ENCODE measurements around the gene CRYM.
A peak's percentile ranks its signal among the peaks of the same experiment; 100 is the strongest.
"Not testable (repeated sequence)": the region's sequence is repeated elsewhere in the genome, so short reads cannot be mapped to it uniquely, and the experiment has no call there.

The CRYM gene

GRCh38 chr16:21301168-21301894 is 23.2 kb upstream of the CRYM start:
- peaks cover 53% of the 10 kb centered on the region for H3K27me3 ChIP-seq
- H3K4me1 ChIP-seq (ENCODE audit: control insufficient read depth in 1 of 2, insufficient read depth in 1 of 2, low read depth in 1 of 2, low read length in 1 of 2) = peaks cover 16 to 21% of the 10 kb centered on the region in 2 experiments
- no peaks in the 10 kb centered on the region for H3K9me3 ChIP-seq
- no peak for TF ChIP-seq CTCF (IDR thresholded peaks at IDR 0.05)
- no peaks in the 10 kb centered on the region for H3K36me3 ChIP-seq
- peak overlapping the region; percentile 37 to 51 for H3K4me3 ChIP-seq (ENCODE audit: low read depth in 1 of 2, low read length in 1 of 2)
- H3K27ac ChIP-seq = no peak overlapping the region

- Histone ChIP-seq H3K27ac (no peak overlapping the region), H3K4me1 (ENCODE audit: control insufficient read depth in 1 of 2, insufficient read depth in 1 of 2, low read depth in 1 of 2, low read length in 1 of 2) (peaks cover 16 to 21% of the 10 kb centered on the region in 2 experiments), H3K36me3 (no peaks in the 10 kb centered on the region), H3K4me3 (ENCODE audit: low read depth in 1 of 2, low read length in 1 of 2) (peak overlapping the region; percentile 37 to 51), H3K9me3 (no peaks in the 10 kb centered on the region), H3K27me3 (peaks cover 59% of the 10 kb centered on the region)
- no peak for TF ChIP-seq CTCF (IDR thresholded peaks at IDR 0.05)
Measured at GRCh38 chr16:21300309-21301167, 22.4 kb upstream of the CRYM start.

GRCh38 chr16:21289789-21290188 is 11.7 kb upstream of the CRYM start:
- H3K4me3 ChIP-seq (ENCODE audit: low read depth in 1 of 2, low read length in 1 of 2); H3K27ac ChIP-seq; H3K9me3 ChIP-seq; H3K4me1 ChIP-seq (ENCODE audit: control insufficient read depth in 1 of 2, insufficient read depth in 1 of 2, low read depth in 1 of 2, low read length in 1 of 2); H3K36me3 ChIP-seq: not testable (repeated sequence)
- H3K27me3 ChIP-seq = peaks cover 82% of the 10 kb centered on the region

GRCh38 chr16:21285314-21285713 is 7.2 kb upstream of the CRYM start:
- peaks cover 7% of the 10 kb centered on the region for H3K9me3 ChIP-seq
- TF ChIP-seq CTCF (IDR thresholded peaks at IDR 0.05) = no peak
- H3K27ac ChIP-seq = no peak overlapping the region
- H3K27me3 ChIP-seq = peaks cover 82% of the 10 kb centered on the region
- H3K36me3 ChIP-seq = no peaks in the 10 kb centered on the region
- H3K4me3 ChIP-seq (ENCODE audit: low read depth in 1 of 2, low read length in 1 of 2) = no peak overlapping the region
- peaks cover 0 to 4% of the 10 kb centered on the region in 2 experiments for H3K4me1 ChIP-seq (ENCODE audit: control insufficient read depth in 1 of 2, insufficient read depth in 1 of 2, low read depth in 1 of 2, low read length in 1 of 2)

- peaks cover 88% of the 10 kb centered on the region for H3K27me3 ChIP-seq
- H3K9me3 ChIP-seq = peaks cover under 1% of the 10 kb centered on the region
- no peak overlapping the region for H3K27ac ChIP-seq
- no peaks in the 10 kb centered on the region for H3K36me3 ChIP-seq
- TF ChIP-seq CTCF (IDR thresholded peaks at IDR 0.05) = no peak
- H3K4me3 ChIP-seq (ENCODE audit: low read depth in 1 of 2, low read length in 1 of 2) = no peak overlapping the region
- H3K4me1 ChIP-seq (ENCODE audit: control insufficient read depth in 1 of 2, insufficient read depth in 1 of 2, low read depth in 1 of 2, low read length in 1 of 2) = peaks cover 0 to 4% of the 10 kb centered on the region in 2 experiments
Measured at GRCh38 chr16:21284414-21284813, 6.3 kb upstream of the CRYM start.
